ENCODE results near the gene CALHM1. TPM values are rescaled to one million over a fixed set of nuclear protein-coding genes. Genes with fewer than 3 reads are reported as not detected.

The CALHM1 gene
- total and polyA plus RNA-seq, 2 experiments from 2014 or later, result 0.08 TPM; not detected in 1

DNA sequence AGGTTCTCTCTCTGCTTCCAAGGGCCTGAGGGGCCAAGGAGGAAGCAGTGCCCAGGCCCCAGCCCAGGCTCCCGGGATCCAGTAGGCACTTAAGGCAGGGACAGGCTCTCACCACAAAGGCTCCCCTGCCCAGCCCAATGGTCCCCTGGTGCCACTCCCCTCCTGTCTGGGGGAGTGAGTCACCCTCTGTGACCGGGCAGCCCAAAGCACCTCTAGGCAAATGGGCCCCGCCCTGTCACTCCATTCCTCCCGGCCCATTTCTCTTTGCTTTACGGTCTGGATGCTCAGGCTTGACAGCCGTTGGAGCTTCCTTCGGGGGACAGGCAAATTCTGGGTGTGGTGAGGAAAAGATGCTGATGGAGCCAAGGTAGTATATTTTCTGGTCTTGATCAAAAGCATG is 20.4 kb upstream of the CALHM1 start, which contains the start of gene CALHM3:
CALHM3 (minus strand) TSS at position 106 of the 400 bp plus-strand sequence. CDS start 208 bp downstream, outside the sequence.
- Histone ChIP-seq H2AFZ (peak within 1 kb of the TSS; percentile 45), H3K27ac (no peak within 1 kb of the TSS), H3K27me3 (replicated peaks; ENCODE audit: insufficient read depth) (no peaks in the 10 kb centered on the region), H3K9me2 (ENCODE audit: insufficient read depth) (no peaks in the 10 kb centered on the region), H3K79me2 (ENCODE audit: insufficient read depth) (no peaks in the 10 kb centered on the region), H3K4me1 (ENCODE audit: insufficient read depth) (peaks cover 15% of the 10 kb centered on the region), H3K36me3 (ENCODE audit: low read depth) (no peaks in the 10 kb centered on the region), H3K9ac (no peak within 1 kb of the TSS), H4K20me1 (ENCODE audit: insufficient read depth) (no peaks in the 10 kb centered on the region), H3K4me2 (ENCODE audit: unreplicated experiment) (no peak within 1 kb of the TSS), H3K4me3 (no peak within 1 kb of the TSS), H3K9me3 (ENCODE audit: low read depth) (no peaks in the 10 kb centered on the region), H3F3A (ENCODE audit: insufficient read depth) (no peaks in the 10 kb centered on the region)
- no peak for TF ChIP-seq EZH2 (IDR thresholded peaks at IDR 0.05; ENCODE audit: insufficient read depth, poor library complexity, severe bottlenecking)
- WGBS, 2 experiments (ENCODE audit: low coverage in 1 of 2, low lambda C conversion rate in 2 of 2, missing lambda C conversion rate in 2 of 2), result 28% methylated on average over 6 to 7 of the region's 7 CpGs
- in situ Hi-C loops (cut with MboI), result no loop called here
- DNase-seq, result peak; percentile 64

DNA sequence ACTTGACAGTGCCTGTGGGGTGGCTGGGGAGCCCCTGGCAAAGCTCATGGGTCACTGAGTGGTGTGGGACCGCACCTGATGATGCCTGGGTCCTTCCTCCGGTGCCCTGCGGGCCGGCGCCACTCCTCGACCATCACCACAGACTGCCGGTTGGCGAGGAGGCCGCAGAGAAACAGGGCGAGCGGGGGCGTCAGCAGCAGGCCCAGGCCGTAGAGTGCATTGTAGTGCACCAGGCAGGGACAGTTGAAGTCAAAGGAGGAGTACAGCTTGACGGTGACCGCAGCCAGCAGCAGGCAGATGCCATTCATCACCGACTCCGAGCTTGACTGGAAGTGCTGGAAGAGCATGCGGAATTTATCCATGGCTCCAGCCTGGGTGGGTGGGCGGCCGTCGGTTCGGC is 20.0 kb upstream of the CALHM1 start:
- no peaks in the 10 kb centered on the region for H3F3A ChIP-seq (ENCODE audit: insufficient read depth)
- no peaks in the 10 kb centered on the region for H3K9me2 ChIP-seq (ENCODE audit: insufficient read depth)
- H3K27ac ChIP-seq, result no peak overlapping the region
- no peaks in the 10 kb centered on the region for H3K27me3 ChIP-seq (replicated peaks; ENCODE audit: insufficient read depth)
- no peak overlapping the region for H3K4me2 ChIP-seq (ENCODE audit: unreplicated experiment)
- H3K9ac ChIP-seq, result no peak overlapping the region
- H3K4me3 ChIP-seq, result no peak overlapping the region
- peaks cover 15% of the 10 kb centered on the region for H3K4me1 ChIP-seq (ENCODE audit: insufficient read depth)
- in situ Hi-C loops (cut with MboI), result no loop called here
- WGBS, 2 experiments (ENCODE audit: low coverage in 1 of 2, low lambda C conversion rate in 2 of 2, missing lambda C conversion rate in 2 of 2), result 77% methylated on average over 20 to 22 of the region's 22 CpGs
- H2AFZ ChIP-seq, result peak overlapping the region; percentile 45
- H3K79me2 ChIP-seq (ENCODE audit: insufficient read depth), result no peaks in the 10 kb centered on the region
- no peaks in the 10 kb centered on the region for H4K20me1 ChIP-seq (ENCODE audit: insufficient read depth)
- no peak for TF ChIP-seq EZH2phosphoT487 (IDR thresholded peaks at IDR 0.05; ENCODE audit: insufficient read depth, low read depth)
- TF ChIP-seq EZH2 (IDR thresholded peaks at IDR 0.05; ENCODE audit: insufficient read depth, poor library complexity, severe bottlenecking), result no peak
- DNase-seq, result no peak
- H3K9me3 ChIP-seq (ENCODE audit: low read depth), result no peaks in the 10 kb centered on the region
- no peaks in the 10 kb centered on the region for H3K36me3 ChIP-seq (ENCODE audit: low read depth)

DNA sequence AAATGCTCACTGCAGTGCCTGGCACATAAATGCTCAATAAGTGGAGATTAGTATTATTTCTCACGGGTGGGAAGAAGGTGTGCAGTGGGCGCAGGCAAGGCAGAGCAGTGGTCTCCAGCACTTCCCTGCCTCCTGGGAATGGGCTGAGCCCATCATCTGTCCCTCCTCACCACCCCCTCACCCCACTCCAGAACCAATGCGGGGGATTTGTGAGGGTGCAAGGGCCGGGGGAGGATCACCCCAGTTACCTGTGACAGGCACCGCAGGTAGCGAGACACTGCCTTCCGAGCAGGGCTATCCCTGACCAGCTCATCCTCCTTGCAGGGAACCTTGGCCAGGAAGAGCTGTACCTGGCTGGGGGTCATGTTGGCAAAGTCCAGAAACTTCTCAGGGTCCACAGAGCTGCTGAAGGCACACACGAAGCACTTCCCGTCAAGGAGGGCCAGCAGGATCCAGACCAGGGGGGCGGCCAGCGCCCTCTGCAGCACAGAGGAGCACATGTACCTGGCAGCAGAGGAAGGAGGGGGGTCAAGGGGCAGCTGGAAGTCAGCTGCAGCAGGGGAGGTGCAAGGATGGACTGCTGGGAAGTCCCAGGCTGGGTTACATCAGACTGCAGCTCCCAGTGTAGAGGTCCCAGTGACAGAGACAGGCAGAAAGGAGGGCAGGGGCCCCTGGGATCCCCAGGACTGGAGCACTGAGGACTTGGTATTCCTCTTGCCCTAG is 17.5 kb upstream of the CALHM1 start:
- H2AFZ ChIP-seq, result no peak overlapping the region
- H3K4me2 ChIP-seq (ENCODE audit: unreplicated experiment), result no peak overlapping the region
- H3K9me2 ChIP-seq (ENCODE audit: insufficient read depth), result no peaks in the 10 kb centered on the region
- TF ChIP-seq EZH2 (IDR thresholded peaks at IDR 0.05; ENCODE audit: insufficient read depth, poor library complexity, severe bottlenecking) (no peak), EZH2phosphoT487 (IDR thresholded peaks at IDR 0.05; ENCODE audit: insufficient read depth, low read depth) (no peak)
- H3K79me2 ChIP-seq (ENCODE audit: insufficient read depth), result no peaks in the 10 kb centered on the region
- H3K9ac ChIP-seq, result no peak overlapping the region
- no peak overlapping the region for H3K27ac ChIP-seq
- H3K4me1 ChIP-seq (ENCODE audit: insufficient read depth), result peaks cover 15% of the 10 kb centered on the region
- H3F3A ChIP-seq (ENCODE audit: insufficient read depth), result no peaks in the 10 kb centered on the region
- no peaks in the 10 kb centered on the region for H3K27me3 ChIP-seq (replicated peaks; ENCODE audit: insufficient read depth)
- DNase-seq, result peak; percentile 30
- H3K36me3 ChIP-seq (ENCODE audit: low read depth), result no peaks in the 10 kb centered on the region
- in situ Hi-C loops (cut with MboI), result no loop called here
- H3K4me3 ChIP-seq, result no peak overlapping the region
- no peaks in the 10 kb centered on the region for H3K9me3 ChIP-seq (ENCODE audit: low read depth)
- WGBS, 2 experiments (ENCODE audit: low coverage in 1 of 2, low lambda C conversion rate in 2 of 2, missing lambda C conversion rate in 2 of 2), result 54 to 55% methylated on average over 11 of the region's 11 CpGs
- no peaks in the 10 kb centered on the region for H4K20me1 ChIP-seq (ENCODE audit: insufficient read depth)

DNA sequence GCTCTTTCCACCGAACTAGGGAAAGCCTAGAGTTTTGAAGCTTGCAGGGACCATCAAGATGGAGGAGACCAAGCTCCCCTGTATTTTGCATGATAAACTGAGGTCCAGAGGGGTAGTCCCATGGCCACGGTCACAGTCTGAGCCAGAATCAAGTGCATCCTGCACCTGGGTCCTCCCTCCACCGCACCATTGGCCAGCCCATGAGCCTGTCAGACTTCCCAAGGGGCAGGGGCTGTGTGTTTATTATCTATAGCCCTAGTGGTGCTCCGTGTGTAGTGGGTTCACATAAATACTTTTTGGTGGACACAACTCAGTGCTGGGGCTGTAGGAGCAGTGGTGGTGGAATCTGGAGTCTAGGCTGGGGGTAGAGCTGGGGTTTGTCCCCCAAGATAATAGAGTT is 16.7 kb upstream of the CALHM1 start:
- no peak for DNase-seq
- H3K79me2 ChIP-seq (ENCODE audit: insufficient read depth), result no peaks in the 10 kb centered on the region
- no peak overlapping the region for H3K27ac ChIP-seq
- H3K27me3 ChIP-seq (replicated peaks; ENCODE audit: insufficient read depth), result no peaks in the 10 kb centered on the region
- no peak overlapping the region for H3K4me2 ChIP-seq (ENCODE audit: unreplicated experiment)
- WGBS, 2 experiments (ENCODE audit: low coverage in 1 of 2, low lambda C conversion rate in 2 of 2, missing lambda C conversion rate in 2 of 2), result 63 to 76% methylated on average over 4 of the region's 4 CpGs
- no peaks in the 10 kb centered on the region for H3K9me2 ChIP-seq (ENCODE audit: insufficient read depth)
- no peak overlapping the region for H3K4me3 ChIP-seq
- no peak for TF ChIP-seq EZH2phosphoT487 (IDR thresholded peaks at IDR 0.05; ENCODE audit: insufficient read depth, low read depth)
- TF ChIP-seq EZH2 (IDR thresholded peaks at IDR 0.05; ENCODE audit: insufficient read depth, poor library complexity, severe bottlenecking), result no peak
- H3K36me3 ChIP-seq (ENCODE audit: low read depth), result no peaks in the 10 kb centered on the region
- no peaks in the 10 kb centered on the region for H3F3A ChIP-seq (ENCODE audit: insufficient read depth)
- H2AFZ ChIP-seq, result no peak overlapping the region
- in situ Hi-C loops (cut with MboI), result no loop called here
- no peaks in the 10 kb centered on the region for H4K20me1 ChIP-seq (ENCODE audit: insufficient read depth)
- H3K9me3 ChIP-seq (ENCODE audit: low read depth), result no peaks in the 10 kb centered on the region
- H3K9ac ChIP-seq, result no peak overlapping the region
- peaks cover 11% of the 10 kb centered on the region for H3K4me1 ChIP-seq (ENCODE audit: insufficient read depth)
